Measurements from ENCODE around the gene TENM4. TPM values are rescaled to one million over a fixed set of nuclear protein-coding genes. Genes with fewer than 3 reads are reported as not detected.
A peak's percentile ranks its signal among the peaks of the same experiment; 100 is the strongest.

TENM4 gene
- total and polyA plus RNA-seq, 2 of the 8 experiments (the other 6 are each of a cell fraction or from before 2014, with no cell fraction given): 3.5 to 7.2 TPM

- Histone ChIP-seq H3K56ac (replicated peaks; ENCODE audit: insufficient read length, low read depth, low read length) (no peak overlapping the region), H3K27me3 (replicated peaks in 1 of 4; ENCODE audit: control insufficient read depth in 3 of 4, extremely low read depth in 1 of 4, insufficient read depth in 3 of 4, low read length in 3 of 4) (no peaks in the 10 kb centered on the region; a peak in 1 of 7 replicates), H3K79me1 (ENCODE audit: low read depth, low read length) (no peaks in the 10 kb centered on the region), H3K27ac (ENCODE audit: low read depth, low read length) (no peak overlapping the region), H3K14ac (ENCODE audit: insufficient read length) (no peak overlapping the region), H2BK12ac (ENCODE audit: low read depth, low read length) (no peak overlapping the region), H3K36me3 (ENCODE audit: control insufficient read depth in 2 of 4, insufficient read depth in 4 of 4, low read length in 3 of 4) (no peaks in the 10 kb centered on the region; a peak in 1 of 8 replicates), H2BK20ac (ENCODE audit: low read length) (no peak overlapping the region), H3K23ac (ENCODE audit: insufficient read length) (no peak overlapping the region), H2BK120ac (replicated peaks; ENCODE audit: low read depth, low read length) (no peak overlapping the region), H3K4me2 (ENCODE audit: insufficient read depth in 1 of 2, low read depth in 2 of 2, low read length in 2 of 2) (no peak overlapping the region), H3K18ac (ENCODE audit: extremely low read depth, low read length) (no peak overlapping the region), H3K4ac (replicated peaks; ENCODE audit: insufficient read length, low read depth, low read length) (no peak overlapping the region), H4K20me1 (replicated peaks in 1 of 2; ENCODE audit: control insufficient read depth in 1 of 2, insufficient read depth in 2 of 2, low read length in 2 of 2) (no peaks in the 10 kb centered on the region), H2BK15ac (ENCODE audit: low read length) (no peak overlapping the region), H3K4me1 (replicated peaks in 1 of 4; ENCODE audit: control insufficient read depth in 3 of 4, insufficient read depth in 4 of 4, low read length in 3 of 4) (peaks cover 0 to 2% (median 0%) of the 10 kb centered on the region in 4 experiments; a peak in 1 of 7 replicates), H4K91ac (replicated peaks; ENCODE audit: insufficient read length, low read length) (no peak overlapping the region), H3K4me3 (ENCODE audit: extremely low read depth in 1 of 4, insufficient read depth in 2 of 4, low read depth in 3 of 4, low read length in 4 of 4) (no peak overlapping the region), H3K23me2 (ENCODE audit: low read depth, low read length) (no peaks in the 10 kb centered on the region), H3K9ac (replicated peaks in 1 of 4; ENCODE audit: extremely low read depth in 1 of 4, low read depth in 3 of 4, low read length in 3 of 4) (no peak overlapping the region), H3K9me3 (ENCODE audit: insufficient read depth in 2 of 2, low read depth in 1 of 2, low read length in 1 of 2) (no peaks in the 10 kb centered on the region), H4K8ac (ENCODE audit: extremely low read depth, insufficient read depth, low read length) (no peak overlapping the region), H2BK5ac (ENCODE audit: low read depth, low read length) (no peak overlapping the region), H4K5ac (ENCODE audit: insufficient read length, low read depth, low read length) (no peak overlapping the region), H2AFZ (ENCODE audit: low read length) (no peak overlapping the region), H3K79me2 (ENCODE audit: control insufficient read depth in 1 of 2, insufficient read depth in 2 of 2, low read length in 2 of 2) (no peaks in the 10 kb centered on the region), H2AK5ac (ENCODE audit: low read depth, low read length) (no peak overlapping the region)
- CTCF ChIA-PET (ENCODE audit: partially characterized antibody): interaction anchor here (0.7 to 11.2 kb wide), 9 partner anchors 10 to 1030 kb away, joined by 3 to 144 read pairs (median 4); no protein-coding TSS in a partner anchor
- 90% methylated on average over 10 of the region's 10 CpGs; no CpG with 5 or more reads in 1 of the 2 experiments for WGBS, 2 experiments (ENCODE audit: extremely low coverage in 1 of 2, insufficient coverage in 1 of 2, insufficient read length in 1 of 2, insufficient replicate concordance in 2 of 2, low coverage in 1 of 2, low lambda C conversion rate in 2 of 2, missing lambda C conversion rate in 1 of 2)
- POLR2A ChIA-PET (ENCODE audit: partially characterized antibody): no interaction called here
- TF ChIP-seq JUND (IDR thresholded peaks at IDR 0.05; ENCODE audit: low read length) (no peak), ASH2L (IDR thresholded peaks at IDR 0.05; ENCODE audit: low read length) (no peak), TBP (IDR thresholded peaks at IDR 0.05; ENCODE audit: low read depth, low read length) (no peak), CTBP2 (IDR thresholded peaks at IDR 0.05; ENCODE audit: borderline replicate concordance, insufficient read depth, insufficient read length, low read length) (no peak), EP300 (IDR thresholded peaks at IDR 0.05; ENCODE audit: borderline replicate concordance in 1 of 2, low read depth in 2 of 2, low read length in 2 of 2) (no peak), CHD2 (IDR thresholded peaks at IDR 0.05; ENCODE audit: low read length) (no peak), RBBP5 (IDR thresholded peaks at IDR 0.05; ENCODE audit: borderline replicate concordance, low read depth, low read length) (no peak), HDAC6 (IDR thresholded peaks at IDR 0.05; ENCODE audit: low read depth, low read length) (no peak)
- TF ChIP-seq, protein P1, sequence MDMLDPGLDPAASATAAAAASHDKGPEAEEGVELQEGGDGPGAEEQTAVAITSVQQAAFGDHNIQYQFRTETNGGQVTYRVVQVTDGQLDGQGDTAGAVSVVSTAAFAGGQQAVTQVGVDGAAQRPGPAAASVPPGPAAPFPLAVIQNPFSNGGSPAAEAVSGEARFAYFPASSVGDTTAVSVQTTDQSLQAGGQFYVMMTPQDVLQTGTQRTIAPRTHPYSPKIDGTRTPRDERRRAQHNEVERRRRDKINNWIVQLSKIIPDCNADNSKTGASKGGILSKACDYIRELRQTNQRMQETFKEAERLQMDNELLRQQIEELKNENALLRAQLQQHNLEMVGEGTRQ (IDR thresholded peaks at IDR 0.05; ENCODE audit: low read length): no peak
- DNase-seq (ENCODE audit: low read depth in 1 of 2, low spot score in 2 of 2) (peak in 1 of 2 experiments; percentile 27), FAIRE-seq (no peak)
Observed at GRCh38 chr11:78649361-78650215, 791.2 kb downstream of the TENM4 start.
